Fibroblast of lung (primary cell): Measurements from ENCODE around the gene SLC13A3. TPM values are rescaled to one million over a fixed set of nuclear protein-coding genes. Genes with fewer than 3 reads are reported as not detected.

Experiments used
- DNase-seq, 2 donors: peaks; one replicate each; pipeline versions ENCODE4 v3.0.0 to v3.0.0-alpha.2; 2010; ENCODE audit warnings: low read depth in 2 of 2
- H2AFZ ChIP-seq: 2 replicates; pipeline ENCODE4 v1.5.1; 2012; ENCODE audit warnings: low read length, control low read depth, inconsistent platforms
- H3K27ac ChIP-seq: 2 replicates; pipeline ENCODE4 v1.5.1; 2011; ENCODE audit warnings: low read length, control low read depth; ENCODE audit not compliant: insufficient read depth
- H3K27me3 ChIP-seq: 2 replicates; pipeline ENCODE4 v1.5.1; 2011; ENCODE audit warnings: mild to moderate bottlenecking, low read length; ENCODE audit not compliant: control insufficient read depth, insufficient read depth
- H3K36me3 ChIP-seq: 2 replicates; pipeline ENCODE4 v1.5.1; 2011; ENCODE audit warnings: low read length; ENCODE audit not compliant: control insufficient read depth, insufficient read depth
- H3K4me1 ChIP-seq: 2 replicates; pipeline ENCODE4 v1.5.1; 2011; ENCODE audit warnings: low read length; ENCODE audit not compliant: control insufficient read depth, insufficient read depth; ENCODE audit errors: extremely low read depth
- H3K4me2 ChIP-seq: 2 replicates; pipeline ENCODE4 v1.5.1; 2011; ENCODE audit warnings: low read length, control low read depth; ENCODE audit not compliant: insufficient read depth; ENCODE audit errors: extremely low read depth
- H3K4me3 ChIP-seq, 4 experiments: fragments of 200-600 bp in 1 of 4; sonication (generic) in 1 of 4; replicated peaks in 1 of 4; 2 replicates each; pipeline ENCODE4 v1.5.1; 2011 to 2016; ENCODE audit warnings: low read length in 4 of 4, low read depth in 3 of 4, mild to moderate bottlenecking in 3 of 4, control low read depth in 2 of 4, inconsistent platforms in 1 of 4, mixed read lengths in 1 of 4; ENCODE audit not compliant: insufficient read depth in 1 of 4; ENCODE audit errors: control extremely low read depth in 1 of 4
- H3K79me2 ChIP-seq: 2 replicates; pipeline ENCODE4 v1.5.1; 2012; ENCODE audit warnings: mild to moderate bottlenecking, low read length, inconsistent platforms; ENCODE audit not compliant: control insufficient read depth, insufficient read depth
- H3K9ac ChIP-seq: 2 replicates; pipeline ENCODE4 v1.5.1; 2011; ENCODE audit warnings: mild to moderate bottlenecking, low read length, control low read depth; ENCODE audit not compliant: insufficient read depth
- H3K9me3 ChIP-seq: 2 replicates; pipeline ENCODE4 v1.5.1; 2012; ENCODE audit warnings: low read depth, low read length; ENCODE audit not compliant: control insufficient read depth, insufficient read depth
- H4K20me1 ChIP-seq: 2 replicates; pipeline ENCODE4 v1.5.1; 2011; ENCODE audit warnings: low read length; ENCODE audit not compliant: control insufficient read depth, insufficient read depth; ENCODE audit errors: extremely low read depth
- CTCF ChIP-seq, 2 donors: IDR thresholded peaks in 1 of 2; conservative IDR thresholded peaks in 1 of 2; 1 replicate in 1 of 2; 2 replicates in 1 of 2; pipeline ENCODE4 v1.5.1; 2011 to 2012; ENCODE audit warnings: low read length in 2 of 2, control low read depth in 1 of 2, inconsistent platforms in 1 of 2, low read depth in 1 of 2, mild to moderate bottlenecking in 1 of 2
- EZH2 ChIP-seq: IDR thresholded peaks from 2 replicates; pipeline ENCODE4 v1.5.1; 2012; ENCODE audit warnings: low read length, control low read depth, mild to moderate bottlenecking; ENCODE audit errors: missing control alignments
- polyA plus RNA-seq, 2 donors: library from polyadenylated mRNA; depleted of rRNA in 1 of 2; stranded (reverse) in 1 of 2; unstranded in 1 of 2; fragments of >200 nt; gene quantifications; 2 replicates each; pipeline ENCODE4 v1.2.1, GENCODE V29; 2011 to 2012; ENCODE audit warnings: missing spikeins in 1 of 2
- total RNA-seq: library from RNA; depleted of rRNA; stranded (reverse); fragments of >200 nt; gene quantifications from 2 replicates; pipeline ENCODE4 v1.2.1, GENCODE V29; 2014

SLC13A3 gene
- total and polyA plus RNA-seq, 2 donors (not counting 1 experiment from before 2014, with no cell fraction given): 2.2 to 5.6 TPM

GRCh38 chr20:46546936-46547335 lies 104.3 kb downstream of the SLC13A3 start:
- H2AFZ ChIP-seq: no peak overlapping the region
- no peak overlapping the region for H3K4me3 ChIP-seq
- no peak for DNase-seq
- no peaks in the 10 kb centered on the region for H3K79me2 ChIP-seq
- no peaks in the 10 kb centered on the region for H3K36me3 ChIP-seq
- TF ChIP-seq EZH2 (no peak), CTCF (conservative IDR thresholded peaks at IDR 0.05 in 1 of 2, IDR thresholded peaks at IDR 0.05 in 1 of 2; ENCODE audit: low read depth in 1 of 2, low read length in 2 of 2) (no peak)
- H3K4me2 ChIP-seq: no peak overlapping the region
- H3K4me1 ChIP-seq: no peaks in the 10 kb centered on the region
- no peaks in the 10 kb centered on the region for H3K27me3 ChIP-seq
- no peaks in the 10 kb centered on the region for H4K20me1 ChIP-seq
- H3K27ac ChIP-seq: no peak overlapping the region
- H3K9me3 ChIP-seq: no peaks in the 10 kb centered on the region
- no peak overlapping the region for H3K9ac ChIP-seq

DNA sequence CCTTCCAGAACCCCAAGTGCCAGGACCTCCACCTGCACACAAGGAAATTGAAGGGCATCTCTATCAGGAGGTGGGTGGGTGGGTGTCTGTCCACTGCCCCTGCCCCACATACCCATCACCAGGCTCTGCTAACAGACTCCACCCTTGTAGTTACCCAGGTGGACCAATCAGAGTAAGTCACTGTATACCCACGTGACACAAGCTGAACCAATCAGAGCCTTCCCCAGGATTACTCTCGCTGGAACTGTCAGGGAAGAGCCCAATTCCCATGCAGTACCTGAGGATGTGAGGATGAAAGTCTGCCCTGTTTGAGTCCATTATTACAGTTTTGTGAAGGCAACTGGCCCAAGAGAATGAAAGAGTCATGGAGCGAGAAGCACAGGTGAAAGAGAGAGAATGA lies 105.0 kb downstream of the SLC13A3 start:
- DNase-seq: no peak
- H3K79me2 ChIP-seq: no peaks in the 10 kb centered on the region
- no peak overlapping the region for H3K4me2 ChIP-seq
- no peaks in the 10 kb centered on the region for H3K9me3 ChIP-seq
- TF ChIP-seq CTCF (conservative IDR thresholded peaks at IDR 0.05 in 1 of 2, IDR thresholded peaks at IDR 0.05 in 1 of 2; ENCODE audit: low read depth in 1 of 2, low read length in 2 of 2) (no peak), EZH2 (no peak)
- H3K27me3 ChIP-seq: no peaks in the 10 kb centered on the region
- no peaks in the 10 kb centered on the region for H4K20me1 ChIP-seq
- H3K36me3 ChIP-seq: no peaks in the 10 kb centered on the region
- H3K4me3 ChIP-seq: no peak overlapping the region
- H2AFZ ChIP-seq: no peak overlapping the region
- H3K9ac ChIP-seq: no peak overlapping the region
- no peaks in the 10 kb centered on the region for H3K4me1 ChIP-seq
- no peak overlapping the region for H3K27ac ChIP-seq

DNA sequence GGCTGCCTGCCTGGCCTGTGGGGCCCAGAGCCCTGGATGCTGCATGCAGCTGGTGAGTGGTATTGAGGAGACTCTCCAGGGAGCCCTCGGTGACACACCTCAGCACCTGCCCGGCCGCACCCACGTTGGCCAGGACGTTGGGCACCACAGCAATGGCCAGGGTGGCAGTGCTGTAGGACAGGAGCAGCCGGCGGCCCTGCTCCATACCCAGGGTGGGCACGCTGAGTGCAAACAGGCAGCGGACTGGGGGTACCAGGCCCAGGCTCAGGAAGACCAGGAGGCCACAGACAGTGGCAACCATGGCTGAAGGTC lies 105.5 kb downstream of the SLC13A3 start:
- no peaks in the 10 kb centered on the region for H3K79me2 ChIP-seq
- no peak overlapping the region for H3K4me3 ChIP-seq
- no peak overlapping the region for H2AFZ ChIP-seq
- no peaks in the 10 kb centered on the region for H3K27me3 ChIP-seq
- no peaks in the 10 kb centered on the region for H3K36me3 ChIP-seq
- no peak overlapping the region for H3K4me2 ChIP-seq
- H3K9me3 ChIP-seq: no peaks in the 10 kb centered on the region
- H3K9ac ChIP-seq: no peak overlapping the region
- TF ChIP-seq EZH2 (no peak), CTCF (conservative IDR thresholded peaks at IDR 0.05 in 1 of 2, IDR thresholded peaks at IDR 0.05 in 1 of 2; ENCODE audit: low read depth in 1 of 2, low read length in 2 of 2) (no peak)
- no peak overlapping the region for H3K27ac ChIP-seq
- H4K20me1 ChIP-seq: no peaks in the 10 kb centered on the region
- no peaks in the 10 kb centered on the region for H3K4me1 ChIP-seq
- DNase-seq: no peak
